GM12801 (cell line): ENCODE results near the gene AURKAIP1.

Experiments
- TF ChIP-seq, protein P1 (sequence below): IDR thresholded peaks from one replicate; pipeline ENCODE4 v1.5.1; 2011; ENCODE audit warnings: control low read depth; ENCODE audit not compliant: insufficient read length; ENCODE audit errors: extremely low read depth

AURKAIP1 gene

DNA sequence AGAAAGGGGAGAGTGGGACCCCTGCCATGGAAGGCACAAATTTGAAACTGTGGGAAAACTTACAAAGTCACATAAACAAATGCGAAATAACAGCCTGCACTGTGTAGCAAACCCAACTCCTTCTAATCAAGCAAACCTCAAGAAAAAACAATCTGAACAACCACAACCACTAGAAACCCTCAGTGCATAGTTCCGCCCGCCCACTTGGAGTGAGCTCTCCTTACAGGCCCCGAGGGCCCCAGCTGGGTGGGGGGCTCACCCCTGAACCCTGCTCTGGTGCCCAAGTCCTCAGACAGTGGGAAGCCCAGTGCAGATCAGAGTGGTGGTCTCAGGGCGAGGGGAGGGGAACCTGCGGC is 15.7 kb downstream of the AURKAIP1 start:
- TF ChIP-seq, protein P1, sequence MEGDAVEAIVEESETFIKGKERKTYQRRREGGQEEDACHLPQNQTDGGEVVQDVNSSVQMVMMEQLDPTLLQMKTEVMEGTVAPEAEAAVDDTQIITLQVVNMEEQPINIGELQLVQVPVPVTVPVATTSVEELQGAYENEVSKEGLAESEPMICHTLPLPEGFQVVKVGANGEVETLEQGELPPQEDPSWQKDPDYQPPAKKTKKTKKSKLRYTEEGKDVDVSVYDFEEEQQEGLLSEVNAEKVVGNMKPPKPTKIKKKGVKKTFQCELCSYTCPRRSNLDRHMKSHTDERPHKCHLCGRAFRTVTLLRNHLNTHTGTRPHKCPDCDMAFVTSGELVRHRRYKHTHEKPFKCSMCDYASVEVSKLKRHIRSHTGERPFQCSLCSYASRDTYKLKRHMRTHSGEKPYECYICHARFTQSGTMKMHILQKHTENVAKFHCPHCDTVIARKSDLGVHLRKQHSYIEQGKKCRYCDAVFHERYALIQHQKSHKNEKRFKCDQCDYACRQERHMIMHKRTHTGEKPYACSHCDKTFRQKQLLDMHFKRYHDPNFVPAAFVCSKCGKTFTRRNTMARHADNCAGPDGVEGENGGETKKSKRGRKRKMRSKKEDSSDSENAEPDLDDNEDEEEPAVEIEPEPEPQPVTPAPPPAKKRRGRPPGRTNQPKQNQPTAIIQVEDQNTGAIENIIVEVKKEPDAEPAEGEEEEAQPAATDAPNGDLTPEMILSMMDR: no peak

DNA sequence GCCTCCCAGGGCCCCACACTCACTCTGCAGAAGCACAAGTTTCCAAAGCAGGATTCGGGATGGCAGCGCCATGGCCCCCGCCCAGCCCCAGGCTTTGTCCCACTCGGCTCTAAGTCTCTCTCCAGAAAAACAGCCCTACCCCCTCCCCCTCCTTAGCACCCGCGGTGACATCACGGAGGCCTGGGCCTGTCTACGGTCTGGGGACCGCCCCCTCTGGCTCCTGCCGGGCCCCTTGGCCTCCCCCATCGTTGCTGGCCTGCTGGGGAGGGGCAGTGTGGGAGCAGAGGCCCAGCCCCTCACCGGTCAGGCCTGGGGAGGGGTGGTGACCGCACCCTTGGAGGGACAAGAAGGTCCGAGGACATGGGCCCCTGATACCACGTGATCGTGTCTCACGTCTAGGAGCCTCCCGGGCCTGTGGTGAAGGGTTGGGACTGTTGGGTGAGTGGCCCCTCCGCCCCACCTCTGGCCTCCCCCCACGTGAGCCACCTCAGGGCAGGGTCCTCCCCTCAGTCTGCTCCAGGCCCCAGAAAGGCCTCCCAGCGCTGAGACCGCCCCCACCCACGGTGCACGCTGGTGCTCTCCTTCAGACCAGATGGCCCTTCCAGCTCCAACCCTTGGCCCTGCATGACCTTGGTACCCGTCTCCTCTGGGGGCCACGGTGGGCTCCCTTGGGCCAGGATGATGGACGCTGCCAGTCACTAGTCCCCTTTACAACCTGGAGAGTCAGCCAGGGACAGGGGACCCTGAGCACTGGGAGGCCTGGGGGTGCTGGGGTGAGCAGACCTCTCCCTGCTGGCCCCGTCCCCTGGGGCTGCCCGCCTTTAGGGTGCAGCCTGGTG is 16.4 kb downstream of the AURKAIP1 start, which contains the start of gene MXRA8:
MXRA8 (minus strand) TSS at position 123 of the 839 bp plus-strand sequence; CDS start at position 72, 51 bp downstream.
- TF ChIP-seq, protein P1: no peak

DNA sequence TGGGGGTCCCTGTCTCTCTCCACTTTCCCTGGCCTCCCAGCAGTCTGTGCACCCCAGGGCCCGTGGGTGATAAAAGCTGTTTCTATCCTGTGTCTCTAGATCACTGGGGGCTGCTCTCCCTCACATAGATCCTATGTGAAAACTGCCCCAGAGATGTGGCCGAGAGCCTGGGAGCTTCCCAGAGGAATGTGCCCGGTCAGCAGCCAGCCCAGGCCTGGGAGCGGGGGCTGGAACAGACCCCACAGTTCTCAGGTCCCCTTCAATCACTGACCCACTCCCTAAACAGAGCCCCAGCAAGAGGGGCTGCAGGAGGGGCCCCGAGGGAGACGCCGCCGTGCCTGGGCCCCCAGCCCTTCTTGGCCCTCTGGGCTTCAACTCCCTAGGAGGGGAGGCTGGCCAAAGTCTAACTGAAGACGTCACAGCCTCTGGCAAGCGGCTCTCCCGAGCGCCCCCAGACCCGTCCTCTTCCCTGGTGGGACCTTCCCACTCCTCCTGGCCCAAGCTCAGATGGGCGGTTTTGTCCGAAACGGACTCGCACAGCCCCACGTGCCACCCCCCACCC is 17.1 kb downstream of the AURKAIP1 start:
- TF ChIP-seq, protein P1: no peak

DNA sequence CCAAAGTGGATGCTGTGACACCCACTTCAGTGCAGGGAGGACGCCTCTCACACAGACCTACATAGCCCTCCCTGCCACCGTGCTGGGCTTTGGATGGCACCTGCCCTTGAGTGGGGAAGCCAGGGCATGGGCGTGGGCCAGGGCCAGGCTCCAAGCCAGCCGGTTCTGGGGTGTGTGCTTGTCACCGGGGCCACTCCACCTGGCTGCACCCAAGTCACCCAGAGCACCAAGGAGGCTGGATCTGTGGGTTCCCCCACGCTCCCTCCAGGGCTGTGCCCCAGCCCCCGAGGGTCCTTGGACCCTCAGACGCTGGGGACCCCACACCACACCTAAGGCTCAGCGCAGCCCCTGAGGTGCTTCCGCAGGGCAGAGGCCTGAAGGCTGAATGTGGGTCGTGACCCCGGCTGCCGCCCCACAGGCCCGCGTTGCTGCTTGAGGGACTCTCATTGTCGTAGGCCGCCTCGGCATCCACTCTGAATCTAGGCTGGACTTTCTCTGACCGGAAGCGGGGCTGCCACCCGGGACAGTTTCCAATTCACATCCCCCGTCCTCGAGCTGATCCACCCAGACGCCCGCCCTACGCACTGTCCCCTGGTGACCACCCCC is 18.1 kb downstream of the AURKAIP1 start:
- TF ChIP-seq, protein P1: no peak

DNA sequence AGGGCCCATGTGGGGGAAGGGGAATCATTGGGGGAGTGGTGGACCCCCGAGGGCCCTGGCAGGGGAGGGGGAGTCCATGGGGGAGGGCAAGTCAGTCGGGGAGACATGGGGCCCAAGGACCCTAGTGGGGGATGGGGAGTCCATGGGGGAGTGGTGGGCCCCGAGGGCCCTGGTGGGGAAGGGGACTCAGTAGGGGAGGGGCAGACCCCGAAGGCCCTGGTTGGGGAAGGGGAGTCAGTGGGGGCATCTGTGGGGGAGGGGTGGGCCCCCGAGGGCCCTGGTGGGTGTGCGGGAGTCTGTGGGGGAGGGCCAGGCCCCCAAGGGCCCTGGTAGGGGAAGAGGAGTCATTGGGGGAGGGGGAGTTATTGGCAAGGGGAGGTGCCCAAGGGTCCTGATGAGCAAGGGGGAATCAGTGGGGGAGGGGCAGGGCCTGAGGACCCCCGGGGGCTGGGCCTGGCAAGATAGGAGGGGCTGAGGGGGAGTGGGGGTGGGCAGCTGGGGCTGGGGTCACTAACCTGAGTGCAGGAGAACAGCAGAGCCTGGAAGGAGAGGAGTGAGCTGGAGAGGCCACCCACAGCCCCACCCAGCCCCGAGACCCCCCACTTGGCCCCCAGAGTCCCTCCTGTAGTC is 18.7 kb downstream of the AURKAIP1 start:
- TF ChIP-seq, protein P1: no peak

DNA sequence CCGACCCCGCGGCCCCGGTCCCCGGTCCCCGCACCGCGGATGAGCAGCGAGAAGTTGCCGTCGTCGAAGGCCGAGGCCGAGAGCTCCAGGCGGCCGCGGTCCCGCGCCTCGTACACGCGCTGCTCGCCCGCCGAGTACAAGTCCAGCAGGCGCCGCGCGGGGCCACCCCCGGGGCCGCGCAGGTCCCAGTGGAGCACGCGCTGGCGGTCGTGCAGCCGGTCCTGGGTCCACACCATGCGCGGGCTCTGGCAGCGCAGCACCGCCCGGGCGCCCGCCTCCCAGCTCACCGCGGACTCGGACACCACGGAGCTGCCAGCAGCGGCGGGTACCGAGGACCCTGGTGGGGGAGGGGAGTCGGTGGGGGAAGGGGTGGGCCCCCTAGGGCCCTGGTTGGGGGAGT is 19.6 kb downstream of the AURKAIP1 start:
- TF ChIP-seq, protein P1: no peak
